ENCODE measurements around the gene BTN1A1. TPM values are rescaled to one million over a fixed set of nuclear protein-coding genes. Genes with fewer than 3 reads are reported as not detected.

Gene BTN1A1
- total and polyA plus RNA-seq, 9 of the 15 experiments (the other 6 are each of a cell fraction or from before 2014, with no cell fraction given) = 0.01 to 0.15 (median 0.06) TPM; not detected in 4

GRCh38 chr6:26491604-26492003 is 8.5 kb upstream of the BTN1A1 start (continued):
- no peak for TF ChIP-seq ZNF609 (CRISPR knock-in tag; IDR thresholded peaks at IDR 0.05; ENCODE audit: borderline replicate concordance)
- TF ChIP-seq DPF2 (IDR thresholded peaks at IDR 0.05) = no peak
- TF ChIP-seq THRB (CRISPR knock-in tag; conservative IDR thresholded peaks at IDR 0.05) = no peak
- TF ChIP-seq, protein P1, sequence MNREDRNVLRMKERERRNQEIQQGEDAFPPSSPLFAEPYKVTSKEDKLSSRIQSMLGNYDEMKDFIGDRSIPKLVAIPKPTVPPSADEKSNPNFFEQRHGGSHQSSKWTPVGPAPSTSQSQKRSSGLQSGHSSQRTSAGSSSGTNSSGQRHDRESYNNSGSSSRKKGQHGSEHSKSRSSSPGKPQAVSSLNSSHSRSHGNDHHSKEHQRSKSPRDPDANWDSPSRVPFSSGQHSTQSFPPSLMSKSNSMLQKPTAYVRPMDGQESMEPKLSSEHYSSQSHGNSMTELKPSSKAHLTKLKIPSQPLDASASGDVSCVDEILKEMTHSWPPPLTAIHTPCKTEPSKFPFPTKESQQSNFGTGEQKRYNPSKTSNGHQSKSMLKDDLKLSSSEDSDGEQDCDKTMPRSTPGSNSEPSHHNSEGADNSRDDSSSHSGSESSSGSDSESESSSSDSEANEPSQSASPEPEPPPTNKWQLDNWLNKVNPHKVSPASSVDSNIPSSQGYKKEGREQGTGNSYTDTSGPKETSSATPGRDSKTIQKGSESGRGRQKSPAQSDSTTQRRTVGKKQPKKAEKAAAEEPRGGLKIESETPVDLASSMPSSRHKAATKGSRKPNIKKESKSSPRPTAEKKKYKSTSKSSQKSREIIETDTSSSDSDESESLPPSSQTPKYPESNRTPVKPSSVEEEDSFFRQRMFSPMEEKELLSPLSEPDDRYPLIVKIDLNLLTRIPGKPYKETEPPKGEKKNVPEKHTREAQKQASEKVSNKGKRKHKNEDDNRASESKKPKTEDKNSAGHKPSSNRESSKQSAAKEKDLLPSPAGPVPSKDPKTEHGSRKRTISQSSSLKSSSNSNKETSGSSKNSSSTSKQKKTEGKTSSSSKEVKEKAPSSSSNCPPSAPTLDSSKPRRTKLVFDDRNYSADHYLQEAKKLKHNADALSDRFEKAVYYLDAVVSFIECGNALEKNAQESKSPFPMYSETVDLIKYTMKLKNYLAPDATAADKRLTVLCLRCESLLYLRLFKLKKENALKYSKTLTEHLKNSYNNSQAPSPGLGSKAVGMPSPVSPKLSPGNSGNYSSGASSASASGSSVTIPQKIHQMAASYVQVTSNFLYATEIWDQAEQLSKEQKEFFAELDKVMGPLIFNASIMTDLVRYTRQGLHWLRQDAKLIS (CRISPR knock-in tag; IDR thresholded peaks at IDR 0.05) = no peak
- TF ChIP-seq TGIF2 (CRISPR knock-in tag; IDR thresholded peaks at IDR 0.05) = no peak
- TF ChIP-seq NR1H2 (CRISPR knock-in tag; IDR thresholded peaks at IDR 0.05) = no peak
- TF ChIP-seq GABPB2 (CRISPR knock-in tag; conservative IDR thresholded peaks at IDR 0.05) = no peak
- TF ChIP-seq ZNF316 (IDR thresholded peaks at IDR 0.05) = no peak
- TF ChIP-seq CCAR2 (IDR thresholded peaks at IDR 0.05; ENCODE audit: low read depth, low read length) = no peak
- TF ChIP-seq ZNF121 (CRISPR knock-in tag; conservative IDR thresholded peaks at IDR 0.05) = no peak
- TF ChIP-seq, protein P2, sequence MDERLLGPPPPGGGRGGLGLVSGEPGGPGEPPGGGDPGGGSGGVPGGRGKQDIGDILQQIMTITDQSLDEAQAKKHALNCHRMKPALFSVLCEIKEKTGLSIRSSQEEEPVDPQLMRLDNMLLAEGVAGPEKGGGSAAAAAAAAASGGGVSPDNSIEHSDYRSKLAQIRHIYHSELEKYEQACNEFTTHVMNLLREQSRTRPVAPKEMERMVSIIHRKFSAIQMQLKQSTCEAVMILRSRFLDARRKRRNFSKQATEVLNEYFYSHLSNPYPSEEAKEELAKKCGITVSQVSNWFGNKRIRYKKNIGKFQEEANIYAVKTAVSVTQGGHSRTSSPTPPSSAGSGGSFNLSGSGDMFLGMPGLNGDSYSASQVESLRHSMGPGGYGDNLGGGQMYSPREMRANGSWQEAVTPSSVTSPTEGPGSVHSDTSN (CRISPR knock-in tag; IDR thresholded peaks at IDR 0.05; ENCODE audit: low read depth) = no peak
- TF ChIP-seq, protein P2 (tag; conservative IDR thresholded peaks at IDR 0.05; ENCODE audit: low read depth) = no peak
- 0 out of 2 replicates have a peak, but pooled peaks have one; percentile 65 for TF ChIP-seq ZNF41 (CRISPR knock-in tag; conservative IDR thresholded peaks at IDR 0.05)
- TF ChIP-seq CHD1 (IDR thresholded peaks at IDR 0.05; ENCODE audit: low read length) = no peak
- 0 out of 2 replicates have a peak, but pooled peaks have one; percentile 45 for TF ChIP-seq BACH1 (tag; IDR thresholded peaks at IDR 0.05)
- TF ChIP-seq GABPB1 (CRISPR knock-in tag; IDR thresholded peaks at IDR 0.05) = no peak
